Activated CD8-positive, alpha-beta memory T cell treated with anti-CD3 and anti-CD28 coated beads for 24 hours (primary cell): ENCODE measurements around the gene SAMD4A.
A peak's percentile ranks its signal among the peaks of the same experiment; 100 is the strongest.
"Not testable (repeated sequence)": the region's sequence is repeated elsewhere in the genome, so short reads cannot be mapped to it uniquely, and the experiment has no call there.

Source experiments
- DNase-seq: peaks from one replicate; pipeline ENCODE4 v3.0.0-alpha.2; 2020

SAMD4A gene

GRCh38 chr14:54597795-54598443, 31.0 kb downstream of the SAMD4A start:
- DNase-seq, result no peak

GRCh38 chr14:54599966-54600716, 33.2 kb downstream of the SAMD4A start:
- no peak for DNase-seq

- no peak for DNase-seq
Measured at GRCh38 chr14:54600717-54601109, 33.8 kb downstream of the SAMD4A start.

- DNase-seq, result no peak
Measured at GRCh38 chr14:54603362-54603761, 36.4 kb downstream of the SAMD4A start.

- no peak for DNase-seq
Measured at GRCh38 chr14:54606178-54606577, 39.2 kb downstream of the SAMD4A start.

- no peak for DNase-seq
Measured at GRCh38 chr14:54606631-54607133, 39.8 kb downstream of the SAMD4A start.

- DNase-seq, result no peak
Measured at GRCh38 chr14:54609576-54609975, 42.6 kb downstream of the SAMD4A start.

- no peak for DNase-seq
Measured at GRCh38 chr14:54610051-54610977, 43.4 kb downstream of the SAMD4A start.

- DNase-seq, result no peak
Measured at GRCh38 chr14:54614296-54614695, 47.4 kb downstream of the SAMD4A start.

- DNase-seq, result no peak
Measured at GRCh38 chr14:54617467-54617866, 50.5 kb downstream of the SAMD4A start.

- DNase-seq, result no peak
Measured at GRCh38 chr14:54621686-54622085, 54.8 kb downstream of the SAMD4A start.

GRCh38 chr14:54622192-54622958, 55.4 kb downstream of the SAMD4A start:
- DNase-seq, result peak; percentile 70

- DNase-seq, result no peak
Measured at GRCh38 chr14:54623279-54624004, 56.5 kb downstream of the SAMD4A start.

- DNase-seq, result not testable (repeated sequence)
Measured at GRCh38 chr14:54624005-54624358, 57.1 kb downstream of the SAMD4A start.

- no peak for DNase-seq
Measured at GRCh38 chr14:54625112-54625511, 58.2 kb downstream of the SAMD4A start.

GRCh38 chr14:54627219-54627539, 60.3 kb downstream of the SAMD4A start:
- DNase-seq, result no peak

GRCh38 chr14:54627540-54628363, 60.8 kb downstream of the SAMD4A start:
- DNase-seq, result peak; percentile 66

- no peak for DNase-seq
Measured at GRCh38 chr14:54629183-54629582, 62.3 kb downstream of the SAMD4A start.

- DNase-seq, result no peak
Measured at GRCh38 chr14:54629635-54630360, 62.9 kb downstream of the SAMD4A start.

- no peak for DNase-seq
Measured at GRCh38 chr14:54631016-54631415, 64.1 kb downstream of the SAMD4A start.
